HFFc6 (cell line): ENCODE data around the gene FPR2. TPM values are rescaled to one million over a fixed set of nuclear protein-coding genes. Genes with fewer than 3 reads are reported as not detected.
A peak's percentile ranks its signal among the peaks of the same experiment; 100 is the strongest.

Experiments used
- DNase-seq: peaks from one replicate; pipeline ENCODE4 v3.0.0-alpha.2; 2018
- H3K27ac Mint-ChIP-seq: 2 replicates; pipeline ENCODE4 v1.8.0; 2020; ENCODE audit warnings: mild to moderate bottlenecking, mixed read lengths
- H3K27me3 Mint-ChIP-seq: 2 replicates; pipeline ENCODE4 v1.8.0; 2021; ENCODE audit warnings: mild to moderate bottlenecking, moderate library complexity, mixed read lengths; ENCODE audit not compliant: insufficient read depth
- H3K36me3 Mint-ChIP-seq: 2 replicates; pipeline ENCODE4 v1.8.0; 2021; ENCODE audit warnings: low read depth, mixed read lengths
- H3K4me1 Mint-ChIP-seq: 2 replicates; pipeline ENCODE4 v1.8.0; 2020; ENCODE audit warnings: low read depth, mixed read lengths
- H3K4me3 Mint-ChIP-seq: 2 replicates; pipeline ENCODE4 v1.8.0; 2020; ENCODE audit warnings: mild to moderate bottlenecking, moderate library complexity, mixed read lengths
- H3K9me3 Mint-ChIP-seq: 2 replicates; pipeline ENCODE4 v1.8.0; 2020; ENCODE audit warnings: mild to moderate bottlenecking, mixed read lengths
- total RNA-seq, 6 experiments: library from RNA; stranded (reverse); fragmentation: NEBNext Ultra II Directional; extraction: Animal tissue kit (Norgen Biotek cat#: 25700); gene quantifications; 2 replicates in 1 of 6; 3 replicates in 5 of 6; pipeline ENCODE4 v1.2.3, GENCODE V29; 2021
- TF ChIP-seq, protein P1 (sequence below): fragments of 200-600 bp; sonication (generic); IDR thresholded peaks from 2 replicates; pipeline ENCODE4 v1.5.0; 2021; ENCODE audit warnings: antibody characterized with exemption, mild to moderate bottlenecking

The FPR2 gene
- total RNA-seq, 6 experiments from 2014 or later = not detected

DNA sequence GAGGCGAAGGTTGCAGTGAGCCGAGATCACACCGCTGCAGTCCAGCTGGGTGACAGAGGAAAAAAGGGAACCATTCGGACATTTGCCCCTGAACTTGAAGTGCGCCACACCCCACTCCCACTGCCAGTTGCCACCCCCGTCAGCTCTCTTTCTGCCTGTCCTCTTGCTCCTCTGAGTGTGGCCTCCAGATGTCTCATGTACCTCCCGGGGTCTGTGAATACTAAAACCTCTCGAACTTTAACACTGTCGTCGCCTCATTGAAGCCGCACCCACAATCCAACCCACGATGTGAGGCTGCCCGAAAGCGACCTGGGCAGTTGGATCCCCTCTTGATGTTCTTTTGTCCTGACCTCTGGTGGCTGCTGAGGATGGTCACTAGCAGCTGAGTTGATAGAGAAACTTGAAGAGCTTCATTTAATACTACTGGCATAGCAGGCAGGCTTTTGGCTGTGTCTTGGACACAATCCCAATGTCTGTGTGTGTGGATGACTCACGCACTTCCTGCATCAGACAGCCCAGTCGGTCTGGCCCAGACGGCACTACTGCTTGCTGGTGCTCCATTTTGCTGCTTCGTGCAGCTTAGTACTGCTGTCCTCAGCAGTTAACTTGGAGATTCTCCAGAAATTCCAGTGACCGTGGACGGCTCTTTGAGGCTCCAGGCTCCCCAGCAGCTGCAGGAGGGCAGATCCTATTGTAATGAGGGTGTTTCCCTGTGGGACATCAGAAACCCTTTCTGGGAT is 38.2 kb downstream of the FPR2 start:
- peak overlapping the region; percentile 78 for H3K4me3 Mint-ChIP-seq
- H3K27me3 Mint-ChIP-seq = peaks cover 3% of the 10 kb centered on the region
- H3K9me3 Mint-ChIP-seq = no peaks in the 10 kb centered on the region
- H3K4me1 Mint-ChIP-seq = peaks cover 45% of the 10 kb centered on the region
- H3K27ac Mint-ChIP-seq = peak overlapping the region; percentile 62
- no peaks in the 10 kb centered on the region for H3K36me3 Mint-ChIP-seq
- TF ChIP-seq, protein P1, sequence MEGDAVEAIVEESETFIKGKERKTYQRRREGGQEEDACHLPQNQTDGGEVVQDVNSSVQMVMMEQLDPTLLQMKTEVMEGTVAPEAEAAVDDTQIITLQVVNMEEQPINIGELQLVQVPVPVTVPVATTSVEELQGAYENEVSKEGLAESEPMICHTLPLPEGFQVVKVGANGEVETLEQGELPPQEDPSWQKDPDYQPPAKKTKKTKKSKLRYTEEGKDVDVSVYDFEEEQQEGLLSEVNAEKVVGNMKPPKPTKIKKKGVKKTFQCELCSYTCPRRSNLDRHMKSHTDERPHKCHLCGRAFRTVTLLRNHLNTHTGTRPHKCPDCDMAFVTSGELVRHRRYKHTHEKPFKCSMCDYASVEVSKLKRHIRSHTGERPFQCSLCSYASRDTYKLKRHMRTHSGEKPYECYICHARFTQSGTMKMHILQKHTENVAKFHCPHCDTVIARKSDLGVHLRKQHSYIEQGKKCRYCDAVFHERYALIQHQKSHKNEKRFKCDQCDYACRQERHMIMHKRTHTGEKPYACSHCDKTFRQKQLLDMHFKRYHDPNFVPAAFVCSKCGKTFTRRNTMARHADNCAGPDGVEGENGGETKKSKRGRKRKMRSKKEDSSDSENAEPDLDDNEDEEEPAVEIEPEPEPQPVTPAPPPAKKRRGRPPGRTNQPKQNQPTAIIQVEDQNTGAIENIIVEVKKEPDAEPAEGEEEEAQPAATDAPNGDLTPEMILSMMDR = peak; percentile 53
- peak; percentile 99 for DNase-seq

- TF ChIP-seq, protein P1 = no peak
- Mint-ChIP-seq H3K27ac (peak overlapping the region; percentile 62), H3K4me1 (peaks cover 46% of the 10 kb centered on the region), H3K9me3 (no peaks in the 10 kb centered on the region), H3K27me3 (peaks cover under 1% of the 10 kb centered on the region), H3K36me3 (no peaks in the 10 kb centered on the region), H3K4me3 (peak overlapping the region; percentile 42; the same call in 1 of the 2 replicates)
- DNase-seq = no peak
Measured at GRCh38 chr19:51799774-51800472, 38.9 kb downstream of the FPR2 start.

GRCh38 chr19:51800473-51801244 is 39.7 kb downstream of the FPR2 start:
- H3K27ac Mint-ChIP-seq = peak overlapping the region; percentile 62
- no peaks in the 10 kb centered on the region for H3K36me3 Mint-ChIP-seq
- DNase-seq = no peak
- no peaks in the 10 kb centered on the region; the same call in 1 of the 2 replicates for H3K27me3 Mint-ChIP-seq
- H3K4me3 Mint-ChIP-seq = peak overlapping the region; percentile 42; the same call in 1 of the 2 replicates
- peaks cover 50% of the 10 kb centered on the region for H3K4me1 Mint-ChIP-seq
- TF ChIP-seq, protein P1 = no peak
- no peaks in the 10 kb centered on the region for H3K9me3 Mint-ChIP-seq

- no peak for DNase-seq
- Mint-ChIP-seq H3K4me1 (peaks cover 71% of the 10 kb centered on the region), H3K9me3 (no peaks in the 10 kb centered on the region), H3K36me3 (no peaks in the 10 kb centered on the region), H3K4me3 (no peak overlapping the region), H3K27ac (no peak overlapping the region), H3K27me3 (no peaks in the 10 kb centered on the region)
- TF ChIP-seq, protein P1 = no peak
Measured at GRCh38 chr19:51802775-51803174, 41.8 kb downstream of the FPR2 start.

DNA sequence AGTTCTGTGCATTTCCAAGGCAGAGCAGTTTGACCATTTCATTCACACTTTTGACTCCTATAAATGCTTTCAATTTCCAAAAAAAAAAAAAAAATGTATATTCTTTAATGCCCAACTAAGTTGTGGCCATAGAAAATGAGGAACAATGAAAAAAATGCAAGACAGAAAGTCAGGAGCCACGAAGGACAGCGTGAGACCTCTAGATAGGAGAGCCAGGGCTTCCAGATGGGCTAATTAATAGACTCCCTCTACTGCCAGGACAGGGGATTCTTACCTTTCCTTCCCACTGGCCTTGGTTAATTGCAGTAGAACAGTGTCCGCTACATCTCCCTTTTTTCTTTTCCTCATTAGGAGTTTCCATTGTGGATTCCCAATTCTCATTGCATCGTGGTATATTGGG is 42.5 kb downstream of the FPR2 start:
- no peak overlapping the region for H3K27ac Mint-ChIP-seq
- H3K4me3 Mint-ChIP-seq = no peak overlapping the region
- no peaks in the 10 kb centered on the region for H3K36me3 Mint-ChIP-seq
- no peak for DNase-seq
- peaks cover 73% of the 10 kb centered on the region for H3K4me1 Mint-ChIP-seq
- TF ChIP-seq, protein P1 = no peak
- no peaks in the 10 kb centered on the region for H3K9me3 Mint-ChIP-seq
- H3K27me3 Mint-ChIP-seq = no peaks in the 10 kb centered on the region
